H1 (cell line): ENCODE data around the gene LINC00632. TPM values are rescaled to one million over a fixed set of nuclear protein-coding genes. Genes with fewer than 3 reads are reported as not detected.

Experiments
- CTCF ChIA-PET: fragments of 300-600 bp; sonication (Branson Sonifier 250); formaldehyde crosslinking; loops from one replicate; lab custom pipeline; 2021; ENCODE audit not compliant: partially characterized antibody; lab: Charles Lee
- POLR2A ChIA-PET: fragments of 300-600 bp; sonication (Branson Sonifier 250); formaldehyde crosslinking; loops from one replicate; lab custom pipeline; 2021; ENCODE audit warnings: inconsistent platforms; ENCODE audit not compliant: partially characterized antibody; lab: Charles Lee
- DNase-seq, 2 experiments: peaks; one replicate each; pipeline versions ENCODE4 v3.0.0 to v3.0.0-alpha.2; 2010 to 2022; ENCODE audit warnings: low spot score in 2 of 2, low read depth in 1 of 2, mixed read lengths in 1 of 2
- FAIRE-seq: peaks from 2 replicates; lab custom pipeline; 2011; peaks lifted over from hg19 to GRCh38; lab: Jason Lieb, UNC
- H2AFZ ChIP-seq: 2 replicates; pipeline ENCODE4 v1.8.1; 2012; ENCODE audit warnings: low read length, inconsistent platforms
- H2AK5ac ChIP-seq: 2 replicates; pipeline ENCODE4 v1.6.1; 2013; ENCODE audit warnings: low read depth, low read length
- H2BK120ac ChIP-seq: replicated peaks from 2 replicates; pipeline ENCODE3; 2013; ENCODE audit warnings: low read depth, low read length, inconsistent platforms
- H2BK12ac ChIP-seq: 2 replicates; pipeline ENCODE4 v1.6.1; 2013; ENCODE audit warnings: low read depth, low read length
- H2BK15ac ChIP-seq: 2 replicates; pipeline ENCODE4 v1.6.1; 2013; ENCODE audit warnings: low read length
- H2BK20ac ChIP-seq: 2 replicates; pipeline ENCODE4 v1.6.1; 2013; ENCODE audit warnings: low read length
- H2BK5ac ChIP-seq: 2 replicates; pipeline ENCODE4 v1.6.1; 2013; ENCODE audit warnings: low read depth, low read length
- H3K14ac ChIP-seq: 2 replicates; pipeline ENCODE4 v1.6.1; 2013; ENCODE audit warnings: inconsistent platforms; ENCODE audit not compliant: insufficient read length
- H3K18ac ChIP-seq: 2 replicates; pipeline ENCODE4 v1.6.1; 2013; ENCODE audit warnings: low read length; ENCODE audit errors: extremely low read depth
- H3K23ac ChIP-seq: 2 replicates; pipeline ENCODE4 v1.6.1; 2013; ENCODE audit warnings: inconsistent platforms; ENCODE audit not compliant: insufficient read length
- H3K23me2 ChIP-seq: 2 replicates; pipeline ENCODE4 v1.6.1; 2013; ENCODE audit warnings: low read depth, low read length
- H3K27ac ChIP-seq: 2 replicates; pipeline ENCODE4 v1.6.1; 2011; ENCODE audit warnings: low read depth, low read length, inconsistent platforms
- H3K27me3 ChIP-seq, 4 experiments: replicated peaks in 1 of 4; 1 replicate in 1 of 4; 2 replicates in 3 of 4; pipeline versions ENCODE4 v1.6.1 to v1.8.1; 2011 to 2013; ENCODE audit warnings: low read length in 3 of 4, mild to moderate bottlenecking in 3 of 4, inconsistent platforms in 2 of 4, mixed read lengths in 2 of 4, moderate library complexity in 1 of 4; ENCODE audit not compliant: control insufficient read depth in 3 of 4, insufficient read depth in 3 of 4; ENCODE audit errors: extremely low read depth in 1 of 4
- H3K36me3 ChIP-seq, 4 experiments: 2 replicates each; pipeline versions ENCODE4 v1.6.1 to v1.8.1; 2011 to 2013; ENCODE audit warnings: mild to moderate bottlenecking in 4 of 4, low read length in 3 of 4, moderate library complexity in 2 of 4, control low read depth in 1 of 4, inconsistent platforms in 1 of 4; ENCODE audit not compliant: insufficient read depth in 4 of 4, control insufficient read depth in 2 of 4
- H3K4ac ChIP-seq: replicated peaks from 2 replicates; pipeline ENCODE3; 2013; ENCODE audit warnings: low read length, low read depth, mixed read lengths, inconsistent platforms; ENCODE audit not compliant: insufficient read length
- H3K4me1 ChIP-seq, 4 experiments: replicated peaks in 1 of 4; 1 replicate in 1 of 4; 2 replicates in 3 of 4; pipeline versions ENCODE4 v1.6.1 to v1.8.1; 2011 to 2013; ENCODE audit warnings: low read length in 3 of 4, inconsistent platforms in 2 of 4, mixed read lengths in 1 of 4; ENCODE audit not compliant: insufficient read depth in 4 of 4, control insufficient read depth in 3 of 4
- H3K4me2 ChIP-seq, 2 experiments: 2 replicates each; pipeline versions ENCODE4 v1.6.1 to v1.8.1; 2011 to 2013; ENCODE audit warnings: low read depth in 2 of 2, low read length in 2 of 2, control low read depth in 1 of 2, inconsistent platforms in 1 of 2, mild to moderate bottlenecking in 1 of 2; ENCODE audit not compliant: insufficient read depth in 1 of 2
- H3K4me3 ChIP-seq, 4 experiments: fragments of 200-600, 300-600 bp in 1 of 4; sonication (generic), shearing (Covaris generic), sonication (Bioruptor Twin) in 1 of 4; 2 replicates each; pipeline versions ENCODE4 v1.5.1 to v1.8.1; 2011 to 2016; ENCODE audit warnings: low read length in 4 of 4, low read depth in 3 of 4, control low read depth in 2 of 4, inconsistent platforms in 2 of 4, mild to moderate bottlenecking in 2 of 4, mixed read lengths in 1 of 4, moderate library complexity in 1 of 4; ENCODE audit not compliant: insufficient read depth in 2 of 4; ENCODE audit errors: extremely low read depth in 1 of 4
- H3K56ac ChIP-seq: replicated peaks from 2 replicates; pipeline ENCODE3; 2013; ENCODE audit warnings: low read depth, mild to moderate bottlenecking, mixed read lengths, low read length, inconsistent platforms; ENCODE audit not compliant: insufficient read length
- H3K79me1 ChIP-seq: 2 replicates; pipeline ENCODE4 v1.6.1; 2013; ENCODE audit warnings: low read depth, low read length, control low read depth
- H3K79me2 ChIP-seq, 2 experiments: 2 replicates each; pipeline versions ENCODE4 v1.6.1 to v1.8.1; 2012 to 2013; ENCODE audit warnings: low read length in 2 of 2, mild to moderate bottlenecking in 2 of 2, inconsistent platforms in 1 of 2; ENCODE audit not compliant: insufficient read depth in 2 of 2, control insufficient read depth in 1 of 2
- H3K9ac ChIP-seq, 4 experiments: replicated peaks in 1 of 4; 1 replicate in 1 of 4; 2 replicates in 3 of 4; pipeline versions ENCODE4 v1.6.1 to v1.8.1; 2011 to 2013; ENCODE audit warnings: low read depth in 3 of 4, low read length in 3 of 4, control low read depth in 2 of 4, mild to moderate bottlenecking in 2 of 4, moderate library complexity in 2 of 4, inconsistent platforms in 1 of 4; ENCODE audit errors: extremely low read depth in 1 of 4
- H3K9me3 ChIP-seq, 2 experiments: 2 replicates each; pipeline versions ENCODE4 v1.6.1 to v1.8.1; 2012 to 2013; ENCODE audit warnings: mild to moderate bottlenecking in 2 of 2, moderate library complexity in 2 of 2, control low read depth in 1 of 2, inconsistent platforms in 1 of 2, low read depth in 1 of 2, low read length in 1 of 2, mixed read lengths in 1 of 2; ENCODE audit not compliant: insufficient read depth in 2 of 2
- H4K20me1 ChIP-seq, 2 experiments: replicated peaks in 1 of 2; 2 replicates each; pipeline versions ENCODE3 to v1.8.1; 2011 to 2013; ENCODE audit warnings: inconsistent platforms in 2 of 2, low read length in 2 of 2, mild to moderate bottlenecking in 1 of 2; ENCODE audit not compliant: insufficient read depth in 2 of 2, control insufficient read depth in 1 of 2
- H4K5ac ChIP-seq: 2 replicates; pipeline ENCODE4 v1.6.1; 2013; ENCODE audit warnings: low read length, low read depth, mixed read lengths, inconsistent platforms; ENCODE audit not compliant: insufficient read length
- H4K8ac ChIP-seq: 2 replicates; pipeline ENCODE4 v1.8.0; 2013; ENCODE audit warnings: mild to moderate bottlenecking, moderate library complexity, low read length, inconsistent platforms; ENCODE audit not compliant: insufficient read depth; ENCODE audit errors: extremely low read depth
- H4K91ac ChIP-seq: replicated peaks from 2 replicates; pipeline ENCODE3; 2013; ENCODE audit warnings: low read length, mixed read lengths, inconsistent platforms; ENCODE audit not compliant: insufficient read length
- CBX8 ChIP-seq: fragments of 300-800, 300-1000 bp; sonication (generic); IDR thresholded peaks from 2 replicates; pipeline ENCODE4 v1.7.1; 2016; ENCODE audit warnings: low read depth, low read length, borderline replicate concordance
- CEBPB ChIP-seq: IDR thresholded peaks from 2 replicates; pipeline ENCODE4 v1.6.1; 2012; ENCODE audit warnings: low read depth, low read length
- CTCF ChIP-seq, 3 experiments: IDR thresholded peaks; 1 replicate in 2 of 3; 2 replicates in 1 of 3; pipeline versions ENCODE4 v1.5.1 to v1.6.1; 2011; ENCODE audit warnings: low read length in 3 of 3, mild to moderate bottlenecking in 3 of 3, inconsistent platforms in 2 of 3, low read depth in 1 of 3, moderate library complexity in 1 of 3; ENCODE audit not compliant: insufficient read depth in 1 of 3; ENCODE audit errors: control extremely low read depth in 1 of 3
- EP300 ChIP-seq, 2 experiments: IDR thresholded peaks; 1 replicate in 1 of 2; 2 replicates in 1 of 2; pipeline ENCODE4 v1.6.1; 2011 to 2012; ENCODE audit warnings: low read depth in 2 of 2, low read length in 2 of 2, mild to moderate bottlenecking in 2 of 2, borderline replicate concordance in 1 of 2, inconsistent platforms in 1 of 2, moderate library complexity in 1 of 2
- FOSL1 ChIP-seq: IDR thresholded peaks from 2 replicates; pipeline ENCODE4 v1.6.1; 2011; ENCODE audit warnings: mild to moderate bottlenecking, low read depth, low read length, moderate library complexity; ENCODE audit not compliant: insufficient read depth
- GABPA ChIP-seq: IDR thresholded peaks from 2 replicates; pipeline ENCODE4 v1.6.1; 2011; ENCODE audit warnings: mild to moderate bottlenecking, low read length, moderate library complexity, borderline replicate concordance; ENCODE audit not compliant: insufficient read depth
- KDM1A ChIP-seq: fragments of 200-600, 300-600 bp; sonication (generic); IDR thresholded peaks from 2 replicates; pipeline ENCODE4 v1.7.1; 2016; ENCODE audit warnings: mild to moderate bottlenecking, low read length, borderline replicate concordance
- ZNF274 ChIP-seq: IDR thresholded peaks from 2 replicates; pipeline ENCODE4 v1.7.0; 2012; ENCODE audit warnings: low read length, borderline replicate concordance; ENCODE audit errors: extremely low read depth
- WGBS, 2 experiments: shearing (Covaris generic) in 1 of 2; methylation state at CpG; one replicate each; pipeline versions ENCODE4 v1.1.6 to v1.1.7; 2013 to 2015; ENCODE audit warnings: low lambda C conversion rate in 2 of 2, mixed read lengths in 2 of 2, inconsistent platforms in 1 of 2, low coverage in 1 of 2, missing lambda C conversion rate in 1 of 2; ENCODE audit not compliant: insufficient replicate concordance in 2 of 2, insufficient coverage in 1 of 2, insufficient read length in 1 of 2; ENCODE audit errors: extremely low coverage in 1 of 2, missing lambda C conversion rate in 1 of 2; 5-methylcytosine and 5-hydroxymethylcytosine counted together
- polyA plus RNA-seq, 7 experiments: library from polyadenylated mRNA; depleted of rRNA in 3 of 7; stranded (reverse) in 5 of 7; unstranded in 2 of 7; fragments of >200 nt in 5 of 7; fragments of 200-250 nt in 2 of 7; gene quantifications; 1 replicate in 5 of 7; 2 replicates in 1 of 7; 4 replicates in 1 of 7; pipeline versions ENCODE4 v1.2.1 to v1.2.3, GENCODE V29; 2011 to 2013; ENCODE audit warnings: missing spikeins in 2 of 7, mixed read lengths in 2 of 7
- total RNA-seq: library from RNA; stranded (reverse); fragmentation: NEBNext Ultra II Directional; extraction: Animal tissue kit (Norgen Biotek cat#: 25700); gene quantifications from 2 replicates; pipeline ENCODE4 v1.2.1, GENCODE V29; 2021

The LINC00632 gene
- total and polyA plus RNA-seq, 2 of the 8 experiments (the other 6 are each of a cell fraction or from before 2014, with no cell fraction given): 24.5 to 85.1 TPM

GRCh38 chrX:140756941-140757340 lies 47.4 kb downstream of the LINC00632 start:
- Histone ChIP-seq H3K23ac (no peak overlapping the region), H3K9me3 (no peaks in the 10 kb centered on the region), H3K18ac (no peak overlapping the region), H3K27ac (no peak overlapping the region), H2AFZ (no peak overlapping the region), H3K79me1 (no peaks in the 10 kb centered on the region), H3K27me3 (no peaks in the 10 kb centered on the region), H3K4ac (no peak overlapping the region), H3K9ac (no peak overlapping the region), H2BK15ac (no peak overlapping the region), H4K5ac (no peak overlapping the region), H3K4me2 (no peak overlapping the region), H2BK120ac (no peak overlapping the region), H4K20me1 (no peaks in the 10 kb centered on the region), H2BK12ac (no peak overlapping the region), H3K4me1 (no peaks in the 10 kb centered on the region), H3K36me3 (no peaks in the 10 kb centered on the region), H4K91ac (no peak overlapping the region), H2AK5ac (no peak overlapping the region), H3K4me3 (no peak overlapping the region), H3K79me2 (no peaks in the 10 kb centered on the region), H2BK5ac (no peak overlapping the region), H4K8ac (no peak overlapping the region), H3K14ac (no peak overlapping the region), H2BK20ac (no peak overlapping the region), H3K23me2 (no peaks in the 10 kb centered on the region), H3K56ac (no peak overlapping the region)
- WGBS, 2 experiments: 84% methylated on average over 6 of the region's 6 CpGs; no CpG with 5 or more reads in 1 of the 2 experiments
- FAIRE-seq (no peak), DNase-seq (no peak)
- CTCF ChIA-PET: no interaction called here
- POLR2A ChIA-PET: no interaction called here
- no peak for TF ChIP-seq ZNF274
- TF ChIP-seq EP300 (IDR thresholded peaks at IDR 0.05; ENCODE audit: borderline replicate concordance in 1 of 2, low read depth in 2 of 2, low read length in 2 of 2): no peak
- no peak for TF ChIP-seq CBX8
- no peak for TF ChIP-seq FOSL1
- no peak for TF ChIP-seq CEBPB
- TF ChIP-seq KDM1A: no peak
- TF ChIP-seq GABPA: no peak
- no peak for TF ChIP-seq CTCF (IDR thresholded peaks at IDR 0.05; ENCODE audit: control extremely low read depth in 1 of 3, insufficient read depth in 1 of 3, low read depth in 1 of 3, low read length in 3 of 3)
